ENCODE data around the gene DEPDC4. TPM values are rescaled to one million over a fixed set of nuclear protein-coding genes. Genes with fewer than 3 reads are reported as not detected.
"Not testable (repeated sequence)": the region's sequence is repeated elsewhere in the genome, so short reads cannot be mapped to it uniquely, and the experiment has no call there.

DEPDC4 gene
- total RNA-seq, 1 donor from 2014 or later, result 0.68 TPM

- ATAC-seq, result no peak
Observed at GRCh38 chr12:100263131-100263530, 3.7 kb downstream of the DEPDC4 start.

- no peak for ATAC-seq
Observed at GRCh38 chr12:100258127-100258526, 8.8 kb downstream of the DEPDC4 start.

- ATAC-seq, result peak; percentile 77
Observed at GRCh38 chr12:100254876-100255275, 12.0 kb downstream of the DEPDC4 start.

DNA sequence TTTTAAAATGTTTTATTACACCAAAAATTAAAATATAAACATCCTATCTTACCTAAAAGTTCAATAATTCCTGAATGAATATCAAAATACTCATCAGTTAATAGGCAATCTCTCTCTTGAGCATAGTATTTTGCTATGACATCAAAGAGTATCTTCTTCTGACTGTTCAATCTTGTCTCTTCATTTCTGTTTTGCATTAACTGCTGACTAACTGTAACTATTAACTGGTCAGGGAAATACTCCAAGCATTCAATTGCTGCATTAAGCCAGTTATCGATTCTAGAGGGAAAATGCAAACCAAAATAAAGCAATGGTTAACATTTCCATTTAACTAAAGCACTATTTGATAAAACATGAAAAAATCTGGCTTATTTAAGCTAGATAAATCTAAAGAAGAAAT lies 13.4 kb downstream of the DEPDC4 start:
- ATAC-seq, result no peak

DNA sequence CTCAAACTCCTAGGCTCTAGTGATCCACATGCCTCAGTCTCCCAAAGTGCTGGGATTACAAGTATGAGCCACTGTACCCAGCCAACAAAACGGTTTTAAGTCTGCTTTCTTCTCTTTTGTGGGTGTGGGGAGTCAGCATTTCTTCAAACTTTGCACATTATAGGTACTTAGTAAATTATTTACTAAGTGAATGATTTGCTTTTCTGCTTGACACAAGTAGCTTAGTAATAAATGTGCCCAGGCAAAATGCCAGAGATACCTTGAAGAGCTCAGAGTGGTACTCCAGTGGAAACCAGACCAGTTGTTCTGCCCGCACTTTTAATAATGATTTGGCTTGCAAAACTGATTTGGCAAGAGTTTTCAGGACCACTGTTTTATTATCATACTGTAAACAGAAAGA lies 15.0 kb downstream of the DEPDC4 start:
- no peak for ATAC-seq

DNA sequence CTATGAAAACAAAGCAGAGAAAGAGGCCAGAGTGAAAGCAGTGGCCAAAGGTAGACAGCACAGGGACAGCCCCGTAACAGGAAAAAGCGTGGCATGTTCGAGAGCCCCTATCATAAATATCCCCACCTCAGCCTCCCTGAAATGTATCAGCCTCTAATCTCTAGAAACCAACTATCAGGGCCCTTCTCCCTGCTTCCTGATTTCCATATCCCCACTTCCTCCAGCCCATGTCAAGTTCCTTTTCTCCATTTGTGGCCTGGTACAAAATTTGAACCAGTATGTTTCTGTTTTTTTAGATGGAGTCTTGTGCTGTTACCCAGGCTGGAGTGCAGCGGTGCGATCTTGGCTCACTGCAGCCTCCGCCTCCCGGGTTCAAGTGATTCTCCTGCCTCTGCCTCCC lies 16.9 kb downstream of the DEPDC4 start:
- ATAC-seq, result no peak

DNA sequence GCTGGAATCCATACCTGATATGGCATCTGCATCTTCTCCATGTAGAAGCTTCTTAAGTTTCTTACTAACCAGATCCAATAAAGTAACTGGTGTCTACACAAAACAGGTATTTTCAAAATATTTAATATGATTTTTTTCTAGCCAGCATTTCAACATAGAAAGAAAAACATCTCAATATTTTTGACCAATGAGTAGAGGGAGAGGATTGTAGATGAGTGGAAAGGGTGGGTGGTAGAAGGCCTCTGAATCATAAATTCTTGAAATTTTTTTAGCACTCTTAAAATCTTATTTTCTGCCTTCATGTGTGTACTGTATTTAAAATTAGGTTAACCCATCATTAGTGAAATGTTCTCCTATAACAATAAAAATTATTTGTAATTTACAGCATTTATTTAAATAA lies 18.0 kb downstream of the DEPDC4 start:
- ATAC-seq, result no peak

- ATAC-seq, result no peak
Observed at GRCh38 chr12:100247765-100248164, 19.1 kb downstream of the DEPDC4 start.

DNA sequence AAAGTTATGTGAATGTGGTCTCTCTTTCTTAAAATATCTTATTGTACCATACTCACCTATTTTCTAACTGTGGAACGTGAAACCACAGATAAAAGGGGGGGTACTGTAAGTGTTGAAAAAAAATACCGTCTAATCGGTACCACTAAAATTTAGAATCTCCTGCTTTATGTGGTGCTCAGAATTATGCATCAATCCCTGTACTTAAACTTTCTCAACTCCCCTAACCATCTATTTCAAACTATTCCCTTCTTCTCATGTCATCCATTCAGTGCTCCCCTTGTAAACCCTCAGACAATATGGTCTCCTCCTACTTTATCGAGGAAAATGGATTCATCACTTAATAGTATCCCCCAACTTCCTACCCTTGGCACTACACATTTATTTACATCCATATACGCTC lies 23.7 kb downstream of the DEPDC4 start:
- ATAC-seq, result no peak

DNA sequence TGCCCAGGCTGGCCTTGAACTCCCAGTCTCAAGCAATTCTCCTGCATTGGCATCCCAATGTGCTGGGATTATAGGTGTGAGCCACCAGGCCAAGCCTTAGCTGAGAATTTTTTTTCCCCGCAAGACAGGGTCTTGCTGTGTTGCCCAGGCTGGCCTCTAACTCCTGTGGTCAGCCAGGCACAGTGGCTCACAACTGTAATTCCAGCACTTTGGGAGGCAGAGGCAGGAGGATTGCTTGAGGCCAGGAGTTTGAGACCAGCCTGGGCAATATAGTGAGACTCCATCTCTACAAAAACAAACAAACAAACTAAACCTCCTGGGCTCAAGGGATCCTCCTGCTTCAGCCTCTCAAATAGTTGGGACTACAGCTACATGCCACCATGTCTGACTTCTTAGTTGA lies 27.3 kb downstream of the DEPDC4 start:
- ATAC-seq, result no peak

DNA sequence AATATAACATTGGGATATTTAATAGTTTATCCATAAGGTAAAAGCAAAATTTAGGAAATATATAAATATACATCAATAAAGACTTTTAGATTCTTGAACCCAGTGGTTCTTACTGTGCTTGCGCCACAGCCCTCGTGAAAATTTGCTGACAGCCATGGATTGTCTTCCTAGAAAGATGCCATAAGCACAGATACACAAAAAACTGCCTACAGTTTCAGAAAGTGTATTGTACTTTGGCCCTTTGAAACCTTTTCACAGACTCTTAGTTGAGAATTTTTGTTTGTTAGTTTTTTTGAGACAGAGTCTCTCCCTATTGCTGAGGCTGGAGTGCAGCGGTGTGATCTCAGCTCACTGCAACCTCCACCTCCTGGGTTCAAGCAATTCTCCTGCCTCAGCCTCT lies 28.1 kb downstream of the DEPDC4 start:
- no peak for ATAC-seq

DNA sequence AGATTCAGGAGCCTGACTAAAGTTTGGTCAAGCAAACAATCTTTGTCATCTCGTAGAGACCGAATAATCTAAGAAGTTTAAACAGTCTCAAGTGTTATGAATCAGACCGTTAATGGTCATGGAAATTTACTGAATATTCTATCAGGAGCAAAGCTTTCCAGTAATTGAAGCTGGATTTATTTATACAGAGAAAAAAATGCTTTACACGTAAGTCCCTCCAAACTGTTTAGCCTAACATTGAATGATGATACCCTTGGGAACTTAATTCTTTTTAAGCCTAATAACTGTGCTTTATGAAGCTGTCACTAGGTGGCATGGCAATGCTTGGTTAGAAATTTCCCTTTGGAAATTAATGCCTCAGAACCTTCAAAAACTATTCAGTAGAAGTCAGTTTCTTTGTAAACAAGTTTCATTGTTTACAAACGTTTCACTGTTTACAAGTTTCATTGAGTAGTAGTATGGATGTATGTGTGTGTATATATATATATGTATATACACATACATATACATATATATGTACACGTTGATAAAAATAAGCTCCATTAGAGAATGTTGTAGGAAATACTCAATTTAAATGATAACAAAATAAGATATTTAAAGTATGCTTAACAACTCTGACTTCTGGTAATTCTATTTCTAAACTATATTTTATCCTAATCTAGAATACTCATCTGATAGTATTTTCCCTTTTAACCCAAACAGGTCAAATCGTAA lies 32.1 kb downstream of the DEPDC4 start:
- ATAC-seq, result peak; percentile 35

DNA sequence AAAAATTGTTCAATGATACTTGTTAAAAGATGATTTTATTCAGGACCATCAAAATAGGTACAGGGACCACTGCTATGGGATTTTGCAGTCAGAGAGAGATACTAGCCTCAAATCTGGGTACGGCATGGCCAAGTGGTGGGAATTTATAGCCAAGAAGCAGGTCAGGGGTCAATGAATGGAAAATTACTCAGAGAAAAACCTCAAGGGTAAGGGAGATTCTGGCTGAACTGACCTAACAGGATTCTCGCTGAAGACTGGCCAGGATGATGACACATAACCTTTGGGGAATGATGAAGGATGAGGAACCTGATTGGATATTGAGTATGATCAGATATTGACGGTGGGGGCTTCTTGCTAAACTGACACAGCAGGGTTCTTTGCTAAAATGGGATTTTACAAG lies 32.7 kb downstream of the DEPDC4 start:
- peak; percentile 20 for ATAC-seq

DNA sequence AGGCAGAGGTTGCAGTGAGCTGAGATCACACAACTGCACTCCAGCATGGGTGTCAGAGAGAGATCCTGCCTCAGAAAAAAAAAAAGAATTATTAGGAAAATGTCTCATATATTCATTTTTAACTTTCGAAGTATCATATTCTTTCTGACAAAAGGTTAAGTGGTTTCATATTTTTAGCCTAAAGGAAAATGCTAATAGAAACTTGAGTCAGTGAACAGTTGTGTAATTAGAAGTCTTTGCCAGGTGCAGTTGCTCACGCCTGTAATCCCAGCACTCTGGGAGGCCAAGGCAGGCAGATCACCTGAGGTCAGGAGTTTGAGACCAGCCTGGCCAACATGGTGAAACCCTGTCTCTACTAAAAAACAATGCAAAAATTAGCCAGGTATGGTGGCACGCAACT lies 35.0 kb downstream of the DEPDC4 start:
- peak; percentile 51 for ATAC-seq

DNA sequence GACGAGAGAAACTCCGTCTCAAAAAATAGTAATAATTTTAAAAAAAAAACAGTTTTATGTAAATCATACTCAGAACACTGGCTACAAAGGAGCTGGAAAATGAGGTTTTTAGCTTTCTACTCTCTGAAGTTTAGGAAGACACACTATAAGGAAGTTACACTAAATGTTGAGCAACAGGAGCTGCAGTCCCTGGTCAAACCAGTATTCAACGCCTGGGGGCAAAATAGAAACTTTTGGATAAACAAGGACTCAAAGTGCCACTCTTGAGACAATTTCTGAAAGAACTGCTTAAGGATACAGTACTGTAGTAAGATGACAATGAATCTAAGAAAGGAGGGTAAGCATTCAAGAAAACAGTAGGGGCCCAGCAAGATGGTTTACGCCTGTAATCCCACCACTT lies 37.0 kb downstream of the DEPDC4 start:
- peak; percentile 82 for ATAC-seq

- ATAC-seq, result peak; percentile 82
Observed at GRCh38 chr12:100229036-100229635, 37.7 kb downstream of the DEPDC4 start.

- ATAC-seq, result no peak
Observed at GRCh38 chr12:100225491-100225890, 41.4 kb downstream of the DEPDC4 start.

- ATAC-seq, result not testable (repeated sequence)
Observed at GRCh38 chr12:100222173-100222572, 44.7 kb downstream of the DEPDC4 start.

DNA sequence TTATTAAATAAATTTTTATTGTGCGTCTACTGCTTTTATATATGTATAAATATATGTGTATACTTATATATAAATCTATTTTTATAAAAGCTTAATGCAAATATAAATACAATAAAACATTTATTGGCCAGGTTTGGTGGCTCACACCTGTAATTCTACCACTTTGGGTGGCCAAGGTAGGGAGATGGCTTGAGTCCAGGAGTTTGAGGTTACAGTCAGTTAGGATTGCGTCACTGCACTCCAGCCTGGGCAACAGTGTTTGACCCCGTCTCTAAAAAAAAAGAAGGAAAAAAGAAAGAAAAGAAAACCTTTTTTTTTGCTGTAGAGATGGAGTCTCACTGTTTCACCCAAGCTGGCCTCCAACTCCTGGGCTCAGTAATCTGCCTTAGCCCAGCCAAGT lies 45.4 kb downstream of the DEPDC4 start:
- no peak for ATAC-seq

DNA sequence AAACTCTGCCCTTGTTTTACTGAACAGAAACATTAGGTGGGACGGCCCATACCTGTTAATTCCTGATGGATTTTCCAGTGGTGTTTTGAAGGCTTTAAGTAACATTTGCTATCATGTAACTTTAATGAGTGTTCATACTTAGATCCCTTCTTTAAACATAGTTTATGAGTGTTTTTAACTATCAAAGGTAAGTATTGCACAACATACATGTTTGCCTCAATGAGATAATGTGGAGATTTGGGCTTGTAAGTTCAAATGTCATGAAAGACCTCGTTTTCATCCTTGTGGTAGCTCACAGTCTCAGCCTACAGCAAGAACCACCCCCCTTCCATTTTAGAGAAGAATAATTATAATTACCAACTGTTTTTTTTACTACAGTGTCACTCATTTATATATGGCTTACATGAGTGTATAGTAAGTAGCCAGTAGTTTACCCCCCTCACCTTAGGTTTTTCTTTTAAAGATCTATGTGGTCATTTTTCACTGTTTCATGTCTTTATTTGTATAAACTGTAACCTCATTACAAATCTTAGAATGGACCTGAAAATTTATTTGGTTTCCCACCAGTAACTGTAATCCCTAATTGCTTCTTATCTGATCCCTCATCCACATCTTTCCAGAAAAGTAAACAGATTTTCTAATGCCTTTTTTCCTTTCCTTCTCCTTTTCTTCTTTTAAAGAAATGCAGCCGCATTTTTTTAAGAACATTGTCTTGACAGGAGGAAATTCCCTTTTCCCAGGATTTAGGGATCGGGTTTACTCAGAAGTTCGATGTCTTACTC lies 47.4 kb downstream of the DEPDC4 start:
- no peak for ATAC-seq

DNA sequence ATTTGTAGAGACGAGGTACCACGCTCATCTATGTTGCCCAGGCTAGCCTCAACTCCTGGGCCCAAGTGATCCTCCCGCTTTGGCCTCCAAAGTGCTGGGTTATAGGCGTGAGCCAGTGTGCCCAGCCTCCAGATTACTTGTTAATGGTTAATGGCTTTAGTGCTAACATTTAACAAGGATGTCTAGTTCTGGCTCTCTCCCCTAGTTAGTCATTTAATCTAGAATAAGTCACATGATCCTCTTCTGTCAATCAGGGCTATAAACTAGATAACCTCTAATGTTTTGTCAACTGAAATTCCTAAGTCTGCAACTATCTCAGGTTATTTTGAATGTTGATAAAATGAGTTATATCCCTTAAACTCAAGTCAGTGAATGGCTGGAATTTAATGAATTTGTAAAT lies 50.5 kb downstream of the DEPDC4 start:
- ATAC-seq, result no peak

- no peak for ATAC-seq
Observed at GRCh38 chr12:100215209-100215608, 51.7 kb downstream of the DEPDC4 start.

- no peak for ATAC-seq
Observed at GRCh38 chr12:100214518-100214917, 52.4 kb downstream of the DEPDC4 start.

All from esophagus mucosa (tissue), 1 donor.